Tibial artery (tissue), 4 donors: ENCODE measurements around the gene KRTAP4-7.
"Not testable (repeated sequence)": the region's sequence is repeated elsewhere in the genome, so short reads cannot be mapped to it uniquely, and the experiment has no call there.

Experiments
- DNase-seq, 2 donors: peaks; one replicate each; pipeline ENCODE4 v3.0.0-alpha.2; 2019
- H3K27ac ChIP-seq, 2 donors: fragments of 200-600 bp; sonication (generic) in 1 of 2; 1 replicate in 1 of 2; 2 replicates in 1 of 2; pipeline ENCODE4 v1.5.1; 2018 to 2019; ENCODE audit warnings: mild to moderate bottlenecking in 1 of 2
- H3K27me3 ChIP-seq, 2 donors: fragments of 200-600 bp; sonication (generic) in 1 of 2; one replicate each; pipeline versions ENCODE4 v1.5.1 to v1.6.0; 2016 to 2019
- H3K36me3 ChIP-seq, 3 donors: fragments of 200-600 bp; sonication (generic) in 2 of 3; one replicate each; pipeline ENCODE4 v1.5.1; 2016 to 2019; ENCODE audit warnings: mild to moderate bottlenecking in 2 of 3
- H3K4me1 ChIP-seq, 4 donors: fragments of 200-600 bp; sonication (generic) in 2 of 4; 1 replicate in 3 of 4; 2 replicates in 1 of 4; pipeline ENCODE4 v1.5.1; 2016 to 2019
- H3K4me3 ChIP-seq, 2 donors: fragments of 200-600 bp; sonication (generic) in 1 of 2; 1 replicate in 1 of 2; 2 replicates in 1 of 2; pipeline ENCODE4 v1.5.1; 2018 to 2019; ENCODE audit warnings: mild to moderate bottlenecking in 2 of 2
- H3K9me3 ChIP-seq, 3 donors: fragments of 200-600 bp; sonication (generic) in 1 of 3; one replicate each; pipeline ENCODE4 v1.5.1; 2016 to 2019
- CTCF ChIP-seq, 2 experiments: fragments of 200-600 bp in 1 of 2; fragments of 450-650 bp in 1 of 2; IDR thresholded peaks; one replicate each; pipeline ENCODE4 v1.5.1; 2017 to 2019; ENCODE audit warnings: antibody characterized with exemption in 2 of 2, mild to moderate bottlenecking in 1 of 2, moderate library complexity in 1 of 2
- intact Hi-C: fragments of 100-400 bp; cut with DNase I; formaldehyde crosslinking; loops from one replicate; pipeline ENCODE4 v1.15.0; 2023; ENCODE audit warnings: low total_unique reads

The KRTAP4-7 gene

GRCh38 chr17:41111151-41111885 lies 27.4 kb downstream of the KRTAP4-7 start:
- H3K27ac ChIP-seq: no peak overlapping the region
- TF ChIP-seq CTCF (IDR thresholded peaks at IDR 0.05): no peak
- H3K9me3 ChIP-seq: no peaks in the 10 kb centered on the region
- H3K36me3 ChIP-seq: no peaks in the 10 kb centered on the region
- intact Hi-C loops: no loop called here
- H3K27me3 ChIP-seq: no peaks in the 10 kb centered on the region
- no peaks in the 10 kb centered on the region for H3K4me1 ChIP-seq
- no peak for DNase-seq
- H3K4me3 ChIP-seq: no peak overlapping the region

- Histone ChIP-seq H3K27ac (no peak overlapping the region), H3K4me3 (no peak overlapping the region), H3K36me3 (no peaks in the 10 kb centered on the region), H3K4me1 (no peaks in the 10 kb centered on the region), H3K9me3 (no peaks in the 10 kb centered on the region), H3K27me3 (peaks cover 0 to 9% of the 10 kb centered on the region in 2 donors)
- DNase-seq: no peak
- intact Hi-C loops: no loop called here
- no peak for TF ChIP-seq CTCF (IDR thresholded peaks at IDR 0.05)
Measured at GRCh38 chr17:41116297-41116696, 32.3 kb downstream of the KRTAP4-7 start.

- H3K4me1 ChIP-seq, H3K27ac ChIP-seq, H3K4me3 ChIP-seq, H3K9me3 ChIP-seq, DNase-seq, H3K27me3 ChIP-seq, intact Hi-C loops, H3K36me3 ChIP-seq: not testable (repeated sequence)
Measured at GRCh38 chr17:41117846-41118386, 34.0 kb downstream of the KRTAP4-7 start, which contains the start of gene KRTAP4-11. Gene KRTAP4-11 (minus strand): TSS chr17:41118373. CDS start chr17:41118315, 58 bp downstream.

- TF ChIP-seq CTCF (IDR thresholded peaks at IDR 0.05): no peak
- Histone ChIP-seq H3K27me3 (peaks cover 0 to 9% of the 10 kb centered on the region in 2 donors), H3K36me3 (no peaks in the 10 kb centered on the region), H3K4me3 (no peak overlapping the region), H3K4me1 (no peaks in the 10 kb centered on the region), H3K9me3 (no peaks in the 10 kb centered on the region), H3K27ac (no peak overlapping the region)
- intact Hi-C loops: no loop called here
- DNase-seq: no peak
Measured at GRCh38 chr17:41118721-41119120, 34.8 kb downstream of the KRTAP4-7 start.

GRCh38 chr17:41119696-41120690 lies 36.0 kb downstream of the KRTAP4-7 start:
- H3K27me3 ChIP-seq, DNase-seq, H3K4me3 ChIP-seq, H3K36me3 ChIP-seq, H3K9me3 ChIP-seq, intact Hi-C loops, H3K4me1 ChIP-seq, H3K27ac ChIP-seq: not testable (repeated sequence)

GRCh38 chr17:41121742-41122141 lies 37.8 kb downstream of the KRTAP4-7 start:
- TF ChIP-seq CTCF (IDR thresholded peaks at IDR 0.05): no peak

GRCh38 chr17:41123292-41123990 lies 39.5 kb downstream of the KRTAP4-7 start:
- H3K27ac ChIP-seq, DNase-seq, H3K4me3 ChIP-seq, H3K9me3 ChIP-seq, H3K4me1 ChIP-seq, H3K36me3 ChIP-seq, H3K27me3 ChIP-seq, intact Hi-C loops: not testable (repeated sequence)

More at GRCh38 chr17:41121742-41122141, 37.8 kb downstream of the KRTAP4-7 start:
- H3K4me3 ChIP-seq: no peak overlapping the region
- H3K27me3 ChIP-seq: peaks cover 0 to 9% of the 10 kb centered on the region in 2 donors
- H3K36me3 ChIP-seq: no peaks in the 10 kb centered on the region
- DNase-seq: no peak
- no peaks in the 10 kb centered on the region for H3K9me3 ChIP-seq
- intact Hi-C loops: no loop called here
- no peaks in the 10 kb centered on the region for H3K4me1 ChIP-seq
- H3K27ac ChIP-seq: no peak overlapping the region

GRCh38 chr17:41123991-41124371 lies 40.0 kb downstream of the KRTAP4-7 start, which contains the start of gene KRTAP4-12:
Gene KRTAP4-12 (minus strand): TSS chr17:41124182. CDS start chr17:41124122, 60 bp downstream.
- DNase-seq, H3K4me3 ChIP-seq, H3K4me1 ChIP-seq, H3K36me3 ChIP-seq, intact Hi-C loops, H3K27me3 ChIP-seq, H3K27ac ChIP-seq, H3K9me3 ChIP-seq: not testable (repeated sequence)
